ACC112 (cell line): ENCODE results near the gene TEX13C.

Experiments
- H2AFZ ChIP-seq: fragments of 200-600 bp; sonication (generic); one replicate; pipeline ENCODE4 v1.6.0; 2017; ENCODE audit warnings: antibody characterized with exemption, low read length; ENCODE audit not compliant: unreplicated experiment
- H3K27ac ChIP-seq: fragments of 200-600 bp; sonication (generic); 2 replicates; pipeline ENCODE4 v1.5.1; 2014; ENCODE audit warnings: low read depth, mild to moderate bottlenecking, antibody characterized with exemption, low read length, moderate library complexity
- H3K27me3 ChIP-seq: fragments of 200-600 bp; sonication (generic); 2 replicates; pipeline ENCODE4 v1.6.1; 2014; ENCODE audit warnings: mild to moderate bottlenecking, antibody characterized with exemption, low read length, moderate library complexity, mixed read lengths; ENCODE audit not compliant: insufficient read depth
- H3K36me3 ChIP-seq: fragments of 200-600 bp; sonication (generic); 2 replicates; pipeline ENCODE4 v1.6.1; 2016; ENCODE audit warnings: mild to moderate bottlenecking, antibody characterized with exemption, low read length, moderate library complexity, mixed read lengths; ENCODE audit not compliant: insufficient read depth
- H3K4me1 ChIP-seq: fragments of 200-600 bp; sonication (generic); one replicate; pipeline ENCODE4 v1.6.1; 2016; ENCODE audit warnings: low read length, mixed read lengths; ENCODE audit not compliant: insufficient read depth, unreplicated experiment, control insufficient read depth
- H3K4me3 ChIP-seq: fragments of 200-600 bp; sonication (generic); 2 replicates; pipeline ENCODE4 v1.5.1; 2014; ENCODE audit warnings: mild to moderate bottlenecking, low read depth, low read length
- H3K79me2 ChIP-seq: fragments of 200-600 bp; sonication (generic); one replicate; pipeline ENCODE4 v1.6.0; 2016; ENCODE audit warnings: low read length; ENCODE audit not compliant: control insufficient read depth, unreplicated experiment, insufficient read depth

The TEX13C gene

DNA sequence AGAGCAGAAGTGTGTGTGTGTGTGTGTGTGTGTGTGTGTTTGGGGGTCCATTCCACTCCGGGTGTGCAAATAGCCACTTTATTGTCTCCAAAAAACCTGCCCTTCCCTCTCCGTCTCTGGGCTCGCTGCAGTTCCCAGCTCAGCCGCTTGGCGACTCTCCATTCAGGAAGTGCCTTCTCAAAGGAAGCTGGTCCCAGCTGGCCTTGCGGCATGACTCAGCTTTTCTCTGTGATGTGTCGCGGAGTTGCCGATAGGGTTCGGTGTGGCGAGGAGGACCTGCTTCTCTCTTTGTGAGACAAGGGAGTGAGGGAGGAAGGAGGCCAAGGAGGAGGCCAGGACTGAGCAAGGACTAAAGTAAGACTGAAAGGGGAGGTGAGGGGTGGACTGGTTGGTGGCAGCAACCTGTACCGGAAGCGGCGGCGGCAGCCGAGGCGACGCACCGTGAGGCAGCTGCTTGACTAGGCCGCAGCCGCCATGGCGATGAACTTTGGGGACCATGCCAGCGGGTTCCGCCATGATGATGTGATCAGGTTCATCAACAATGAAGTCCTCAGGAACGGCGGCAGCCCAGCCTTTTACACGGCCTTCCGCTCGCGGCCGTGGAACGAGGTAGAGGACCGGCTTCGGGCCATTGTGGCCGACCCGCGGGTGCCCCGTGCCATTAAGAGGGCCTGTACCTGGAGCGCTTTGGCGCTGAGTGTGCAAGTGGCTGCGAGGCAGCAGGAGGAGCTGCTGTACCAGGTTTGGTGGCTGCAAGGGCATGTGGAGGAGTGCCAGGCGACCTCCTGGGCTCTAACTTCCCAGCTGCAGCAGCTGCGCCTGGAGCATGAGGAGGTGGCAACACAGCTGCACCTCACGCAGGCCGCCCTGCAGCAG lies at the start of gene TEX13C:
TSS of gene TEX13C (plus strand) at position 226 of the 876 bp plus-strand sequence. CDS start at position 475, 249 bp downstream.
- no peak within 1 kb of the TSS for H3K4me3 ChIP-seq
- H3K27ac ChIP-seq: no peak within 1 kb of the TSS
- H3K27me3 ChIP-seq: no peaks in the 10 kb centered on the region
- no peak within 1 kb of the TSS for H2AFZ ChIP-seq
- H3K36me3 ChIP-seq: no peaks in the 10 kb centered on the region
- no peaks in the 10 kb centered on the region for H3K79me2 ChIP-seq
- H3K4me1 ChIP-seq: no peaks in the 10 kb centered on the region

DNA sequence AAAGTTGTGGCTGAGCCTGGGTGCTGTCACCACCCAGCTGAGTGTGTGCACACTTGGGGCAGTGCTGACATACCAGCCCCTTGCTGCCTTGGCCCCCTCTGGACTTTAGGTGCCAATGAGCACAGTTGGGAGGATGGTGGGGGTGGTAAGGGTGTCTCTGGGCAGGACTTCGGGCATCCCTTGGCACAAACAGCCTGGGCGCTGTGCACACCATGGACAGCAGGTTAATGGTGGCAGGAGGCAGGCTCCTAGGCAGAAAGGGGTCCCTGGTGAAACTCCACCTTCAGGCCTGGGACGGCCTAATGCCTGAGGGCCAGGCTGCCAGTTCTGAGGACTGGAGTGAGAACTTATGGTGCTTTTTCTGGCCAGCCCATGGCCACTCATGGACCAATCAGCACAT lies 32.4 kb upstream of the TEX13C start:
- Histone ChIP-seq H3K79me2 (no peaks in the 10 kb centered on the region), H3K36me3 (no peaks in the 10 kb centered on the region), H3K27me3 (no peaks in the 10 kb centered on the region), H3K4me1 (no peaks in the 10 kb centered on the region), H3K4me3 (no peak overlapping the region), H3K27ac (no peak overlapping the region), H2AFZ (no peak overlapping the region)

DNA sequence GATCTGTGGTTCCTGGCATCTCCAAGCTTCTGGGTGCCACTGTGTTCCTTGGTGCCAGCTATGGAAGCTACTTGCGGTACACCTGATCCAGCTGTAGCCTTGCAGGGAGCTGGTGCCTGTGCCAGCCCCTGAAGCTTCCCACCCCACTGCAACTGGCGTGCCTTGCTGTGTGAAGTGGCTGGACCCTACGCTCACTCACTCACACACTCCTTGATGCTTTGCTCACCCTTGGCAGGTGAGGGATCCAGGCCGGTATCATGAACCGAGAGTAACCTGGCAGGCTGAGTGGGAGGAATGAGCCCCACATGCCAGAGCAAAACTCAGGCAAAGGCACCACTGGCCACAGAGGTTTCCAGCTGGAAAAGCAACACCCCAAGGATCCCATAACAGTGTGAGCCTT lies 31.3 kb upstream of the TEX13C start:
- Histone ChIP-seq H3K27me3 (no peaks in the 10 kb centered on the region), H3K4me3 (no peak overlapping the region), H2AFZ (no peak overlapping the region), H3K27ac (no peak overlapping the region), H3K79me2 (no peaks in the 10 kb centered on the region), H3K36me3 (no peaks in the 10 kb centered on the region), H3K4me1 (no peaks in the 10 kb centered on the region)

DNA sequence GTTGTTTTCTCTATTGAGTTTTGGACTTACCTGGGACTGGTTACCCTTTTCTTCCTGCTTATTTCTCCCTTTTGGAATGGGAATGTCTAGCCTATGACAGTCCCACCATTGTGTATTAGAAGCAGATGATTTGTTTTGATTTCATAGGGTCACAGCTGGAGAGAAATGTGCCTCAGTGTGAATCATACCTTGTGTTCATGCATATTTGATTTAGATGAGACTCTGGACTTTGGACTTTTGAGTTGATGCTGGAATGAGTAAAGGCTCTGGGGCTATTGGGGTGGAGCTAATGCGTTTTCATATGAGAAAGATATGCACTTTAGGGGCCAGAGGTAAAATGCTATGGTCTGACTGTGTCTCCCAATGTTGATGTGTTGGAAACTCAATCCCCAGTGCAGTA lies 30.5 kb upstream of the TEX13C start:
- H3K27ac ChIP-seq: no peak overlapping the region
- H3K4me3 ChIP-seq: no peak overlapping the region
- H3K36me3 ChIP-seq: no peaks in the 10 kb centered on the region
- no peaks in the 10 kb centered on the region for H3K4me1 ChIP-seq
- H3K27me3 ChIP-seq: no peaks in the 10 kb centered on the region
- no peaks in the 10 kb centered on the region for H3K79me2 ChIP-seq
- no peak overlapping the region for H2AFZ ChIP-seq

DNA sequence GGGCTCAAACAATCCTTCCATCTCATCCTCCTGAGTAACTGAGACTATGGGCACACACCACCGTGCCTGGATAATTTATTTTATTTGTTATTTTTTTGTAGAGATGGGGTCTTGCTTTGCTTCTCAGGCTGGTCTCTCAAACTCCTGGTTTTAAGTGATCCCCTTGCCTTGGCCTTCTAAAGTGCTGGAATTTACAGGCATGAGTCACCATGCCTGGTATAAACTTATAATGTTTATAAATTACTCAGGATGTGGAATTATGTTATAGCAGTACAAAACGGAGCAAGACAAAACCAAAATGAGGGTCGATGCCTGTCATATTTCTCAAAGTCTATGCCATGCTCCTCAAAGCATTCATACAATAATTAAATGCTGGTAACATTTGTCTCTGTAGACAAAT lies 29.8 kb upstream of the TEX13C start:
- H3K4me3 ChIP-seq: no peak overlapping the region
- H3K36me3 ChIP-seq: no peaks in the 10 kb centered on the region
- no peaks in the 10 kb centered on the region for H3K27me3 ChIP-seq
- H3K27ac ChIP-seq: no peak overlapping the region
- H3K79me2 ChIP-seq: no peaks in the 10 kb centered on the region
- no peak overlapping the region for H2AFZ ChIP-seq
- no peaks in the 10 kb centered on the region for H3K4me1 ChIP-seq

DNA sequence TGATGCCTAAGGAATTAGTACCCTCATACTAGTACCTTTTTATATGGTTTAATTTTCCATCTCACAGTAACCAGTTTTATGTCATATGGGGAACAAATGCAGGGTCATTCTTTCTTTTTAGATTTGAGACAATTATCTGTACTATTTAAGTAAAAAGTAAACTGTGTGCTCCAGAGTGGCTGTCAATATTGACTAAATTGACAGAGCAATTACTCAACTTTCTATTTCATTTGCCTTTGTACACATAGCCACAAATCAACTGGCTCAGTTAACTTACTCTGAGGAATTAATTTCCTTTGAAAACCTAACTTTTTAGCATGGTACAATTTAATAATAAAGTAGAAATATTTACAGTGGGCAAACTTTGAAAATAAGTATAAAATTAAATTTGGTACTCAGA lies 28.5 kb upstream of the TEX13C start:
- Histone ChIP-seq H3K36me3 (no peaks in the 10 kb centered on the region), H2AFZ (no peak overlapping the region), H3K79me2 (no peaks in the 10 kb centered on the region), H3K27me3 (no peaks in the 10 kb centered on the region), H3K27ac (no peak overlapping the region), H3K4me1 (no peaks in the 10 kb centered on the region), H3K4me3 (no peak overlapping the region)

DNA sequence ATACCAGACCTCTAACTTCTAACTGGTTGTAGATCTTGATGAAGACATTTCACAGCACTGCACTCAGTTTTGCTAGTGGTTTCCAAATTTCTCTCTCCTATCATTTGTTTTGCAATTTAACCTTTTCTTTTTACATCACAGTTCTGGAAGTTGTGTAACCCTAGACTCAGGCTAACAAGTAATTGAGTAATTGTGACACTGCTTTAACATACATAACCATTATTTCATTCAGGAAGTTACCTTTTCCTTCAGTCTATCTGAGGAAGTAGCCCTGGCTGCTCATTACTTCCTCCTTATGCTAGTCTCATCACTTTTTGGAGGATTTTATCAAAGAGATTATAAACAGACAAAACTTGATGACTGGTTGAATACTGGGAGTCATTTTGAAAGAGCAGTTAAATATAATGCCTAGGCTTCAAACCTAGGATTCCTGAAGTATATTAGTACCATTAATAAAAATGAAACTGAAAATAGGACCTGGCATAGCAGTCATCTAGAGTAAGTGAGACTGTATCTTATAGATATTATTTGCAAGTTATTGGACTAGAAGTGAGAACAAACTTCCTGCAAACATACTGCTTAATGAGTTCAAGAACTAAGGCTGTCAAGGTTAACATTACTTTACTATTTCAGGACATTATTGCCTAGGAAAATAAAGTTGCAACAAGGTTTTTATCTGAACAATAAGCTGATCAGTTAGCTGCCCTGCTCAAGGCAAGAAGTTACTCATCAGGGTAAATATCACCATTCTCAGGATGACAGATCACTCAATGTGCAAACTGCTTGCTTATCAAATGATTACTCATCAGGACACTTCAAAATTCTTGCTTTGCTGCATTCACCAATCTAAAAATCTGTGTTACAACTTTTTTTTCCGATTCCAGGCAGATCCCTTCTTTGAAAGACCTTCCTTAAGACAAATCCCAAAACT lies 25.6 kb upstream of the TEX13C start:
- Histone ChIP-seq H3K4me3 (no peak overlapping the region), H3K27ac (no peak overlapping the region)

DNA sequence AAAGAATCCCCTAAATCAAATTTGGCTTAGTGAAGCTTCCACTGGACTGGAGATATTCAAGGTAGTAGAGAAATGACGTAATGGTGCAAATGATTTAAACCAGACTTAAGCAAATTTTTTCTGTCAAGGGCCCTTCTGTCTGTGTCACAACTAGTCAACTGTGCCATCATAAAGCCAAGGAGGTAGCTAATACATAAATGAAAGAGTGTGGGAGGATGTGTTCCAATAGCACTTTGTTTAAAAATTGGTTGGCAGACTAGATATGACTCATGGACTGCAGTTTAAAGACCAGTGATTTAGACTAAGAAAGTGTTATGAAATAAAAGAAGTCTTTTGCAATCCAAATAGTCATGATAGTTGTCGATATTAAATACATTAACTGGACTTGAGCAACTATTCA lies 24.3 kb upstream of the TEX13C start:
- no peak overlapping the region for H3K4me3 ChIP-seq
- no peak overlapping the region for H2AFZ ChIP-seq
- H3K27me3 ChIP-seq: no peaks in the 10 kb centered on the region
- H3K27ac ChIP-seq: no peak overlapping the region
- no peaks in the 10 kb centered on the region for H3K4me1 ChIP-seq
- H3K36me3 ChIP-seq: no peaks in the 10 kb centered on the region
- no peaks in the 10 kb centered on the region for H3K79me2 ChIP-seq

More for the DNA sequence above, 25.6 kb upstream of the TEX13C start:
- Histone ChIP-seq H2AFZ (no peak overlapping the region), H3K36me3 (no peaks in the 10 kb centered on the region), H3K79me2 (no peaks in the 10 kb centered on the region), H3K27me3 (no peaks in the 10 kb centered on the region), H3K4me1 (no peaks in the 10 kb centered on the region)

DNA sequence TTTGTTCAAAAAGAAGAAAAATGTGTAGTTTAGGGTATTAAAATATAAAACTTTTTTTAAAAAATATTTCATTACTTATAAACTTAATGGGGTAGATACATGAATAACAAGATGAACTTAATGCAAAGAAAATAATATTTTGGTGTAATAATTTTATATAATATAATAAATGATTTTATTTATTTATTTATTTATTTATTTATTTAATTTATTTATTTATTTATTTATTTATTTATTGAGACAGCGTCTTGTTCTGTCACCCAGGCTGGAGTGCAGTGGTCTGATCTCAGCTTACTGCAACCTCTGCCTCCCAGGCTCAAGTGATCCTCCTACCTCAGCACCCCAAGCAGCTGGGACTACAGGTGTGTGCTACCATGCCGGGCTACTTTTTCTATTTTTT lies 20.8 kb upstream of the TEX13C start:
- no peaks in the 10 kb centered on the region for H3K79me2 ChIP-seq
- H3K27me3 ChIP-seq: no peaks in the 10 kb centered on the region
- no peak overlapping the region for H3K27ac ChIP-seq
- H3K4me3 ChIP-seq: no peak overlapping the region
- H2AFZ ChIP-seq: no peak overlapping the region
- H3K36me3 ChIP-seq: no peaks in the 10 kb centered on the region
- H3K4me1 ChIP-seq: no peaks in the 10 kb centered on the region

DNA sequence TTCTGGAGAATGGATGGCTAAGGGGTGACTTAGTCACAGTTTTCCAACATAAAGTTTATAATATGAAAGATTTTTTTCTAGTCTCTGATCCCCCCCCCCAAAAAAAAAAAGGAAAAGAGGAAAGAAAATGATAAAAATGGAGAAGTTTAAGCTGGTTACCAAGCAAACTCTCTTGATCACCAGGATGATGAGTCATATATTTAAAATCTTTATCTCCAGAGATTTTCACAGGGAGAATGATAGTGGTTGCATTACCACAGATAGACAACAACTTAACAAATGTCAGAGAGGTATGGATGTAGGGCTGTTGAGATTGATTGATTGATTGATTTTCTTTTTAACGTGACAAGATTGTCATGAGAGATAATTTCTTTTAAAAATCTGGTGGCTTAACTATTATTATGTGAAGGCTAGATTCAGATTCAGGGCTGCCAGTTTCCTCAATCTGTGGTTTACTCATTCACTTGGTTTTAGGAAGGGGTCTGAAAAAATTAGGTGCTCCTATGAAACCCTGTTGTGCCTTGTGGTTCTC lies 13.3 kb upstream of the TEX13C start:
- H3K79me2 ChIP-seq: no peaks in the 10 kb centered on the region
- H3K4me1 ChIP-seq: no peaks in the 10 kb centered on the region
- no peak overlapping the region for H3K4me3 ChIP-seq
- H3K27me3 ChIP-seq: no peaks in the 10 kb centered on the region
- no peaks in the 10 kb centered on the region for H3K36me3 ChIP-seq
- no peak overlapping the region for H2AFZ ChIP-seq
- H3K27ac ChIP-seq: no peak overlapping the region
